Nephron progenitor cell (in vitro differentiated cells): Measurements from ENCODE around the gene LIPH.
A peak's percentile ranks its signal among the peaks of the same experiment; 100 is the strongest.
"Not testable (repeated sequence)": the region's sequence is repeated elsewhere in the genome, so short reads cannot be mapped to it uniquely, and the experiment has no call there.

Source experiments
- DNase-seq: peaks from one replicate; pipeline ENCODE4 v3.0.0; 2021
- H3K27ac Mint-ChIP-seq: 2 replicates; pipeline ENCODE4 v1.8.0; 2021; ENCODE audit warnings: mild to moderate bottlenecking, moderate library complexity, mixed read lengths
- H3K27me3 Mint-ChIP-seq: 2 replicates; pipeline ENCODE4 v1.8.0; 2021; ENCODE audit warnings: mild to moderate bottlenecking, low read depth, mixed read lengths; ENCODE audit not compliant: poor library complexity
- H3K36me3 Mint-ChIP-seq: 2 replicates; pipeline ENCODE4 v1.8.0; 2021; ENCODE audit warnings: low read depth, mixed read lengths
- H3K4me1 Mint-ChIP-seq: 2 replicates; pipeline ENCODE4 v1.8.0; 2021; ENCODE audit warnings: mixed read lengths
- H3K4me3 Mint-ChIP-seq: 2 replicates; pipeline ENCODE4 v1.8.0; 2021; ENCODE audit warnings: mild to moderate bottlenecking, moderate library complexity, mixed read lengths
- H3K9me3 Mint-ChIP-seq: 2 replicates; pipeline ENCODE4 v1.8.0; 2021; ENCODE audit warnings: mild to moderate bottlenecking, moderate library complexity, mixed read lengths
- CTCF ChIP-seq: fragments of 200-600 bp; sonication (generic); IDR thresholded peaks from 2 replicates; pipeline ENCODE4 v1.5.0; 2021; ENCODE audit warnings: antibody characterized with exemption

The LIPH gene

DNA sequence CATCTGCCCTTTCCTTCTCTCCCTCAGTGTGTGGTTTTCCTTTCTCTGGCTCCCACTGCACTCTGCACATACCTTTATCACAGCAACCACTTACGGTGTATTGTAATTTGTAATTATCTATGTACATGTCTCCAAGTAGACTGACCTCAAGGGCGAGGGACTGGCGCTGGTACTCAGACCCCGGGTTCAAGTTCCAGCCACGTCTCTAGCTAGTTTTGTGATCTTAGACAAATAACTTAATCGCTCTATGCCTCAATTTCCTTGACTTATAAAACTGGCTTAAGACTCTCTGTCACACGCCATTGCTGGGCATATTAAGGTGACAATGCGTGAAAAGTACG lies 33.1 kb upstream of the LIPH start:
- Mint-ChIP-seq H3K4me1 (peaks cover 28% of the 10 kb centered on the region), H3K4me3 (peak overlapping the region; percentile 90), H3K27me3 (peaks cover 40% of the 10 kb centered on the region), H3K9me3 (no peaks in the 10 kb centered on the region), H3K36me3 (no peaks in the 10 kb centered on the region), H3K27ac (peak overlapping the region; percentile 99)
- TF ChIP-seq CTCF: no peak
- no peak for DNase-seq

DNA sequence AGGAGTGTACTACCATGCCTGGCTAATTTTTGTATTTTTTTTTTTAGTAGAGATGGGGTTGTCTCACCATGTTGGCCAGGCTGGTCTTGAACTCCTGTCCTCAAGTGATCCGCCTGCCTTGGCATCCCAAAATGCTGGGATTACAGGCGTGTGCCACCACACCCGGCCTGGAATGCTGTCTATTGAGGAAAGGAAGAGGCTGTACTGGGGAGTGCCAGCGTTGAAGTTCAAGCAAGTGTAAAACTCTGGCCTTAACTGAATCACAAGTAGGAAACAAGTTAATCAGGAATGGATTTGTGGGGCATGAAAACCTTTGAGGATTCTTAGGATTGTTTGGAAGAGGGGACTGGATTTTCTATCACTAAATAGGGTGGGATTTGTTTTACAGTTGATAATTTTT lies 32.3 kb upstream of the LIPH start:
- Mint-ChIP-seq H3K9me3 (no peaks in the 10 kb centered on the region), H3K4me3 (peak overlapping the region; percentile 48), H3K27me3 (peaks cover 45% of the 10 kb centered on the region), H3K27ac (no peak overlapping the region), H3K4me1 (peaks cover 28% of the 10 kb centered on the region), H3K36me3 (no peaks in the 10 kb centered on the region)
- DNase-seq: no peak
- TF ChIP-seq CTCF: no peak

DNA sequence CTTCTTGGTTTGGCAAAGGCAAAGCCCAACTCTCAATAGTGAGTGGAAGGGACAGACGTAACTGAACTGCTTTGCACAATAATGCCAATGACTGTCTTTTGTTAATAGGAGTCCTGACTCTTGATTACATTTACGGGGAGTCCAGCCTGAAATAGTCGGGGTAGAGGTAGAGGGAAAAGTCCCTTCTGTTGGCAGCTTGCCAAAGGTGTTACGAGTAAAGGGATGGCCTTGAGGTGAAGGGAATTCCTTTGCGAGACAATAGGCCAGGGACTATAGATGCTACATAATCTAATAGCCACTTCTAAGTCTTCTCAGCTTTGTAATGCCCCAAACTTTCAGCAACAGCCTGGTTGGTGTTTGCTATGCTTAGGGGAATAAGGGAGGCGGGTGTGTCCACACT lies 31.5 kb upstream of the LIPH start:
- no peak for TF ChIP-seq CTCF
- Mint-ChIP-seq H3K27me3 (peaks cover 45% of the 10 kb centered on the region), H3K4me3 (no peak overlapping the region), H3K36me3 (no peaks in the 10 kb centered on the region), H3K27ac (no peak overlapping the region), H3K4me1 (peaks cover 28% of the 10 kb centered on the region), H3K9me3 (no peaks in the 10 kb centered on the region)
- no peak for DNase-seq

DNA sequence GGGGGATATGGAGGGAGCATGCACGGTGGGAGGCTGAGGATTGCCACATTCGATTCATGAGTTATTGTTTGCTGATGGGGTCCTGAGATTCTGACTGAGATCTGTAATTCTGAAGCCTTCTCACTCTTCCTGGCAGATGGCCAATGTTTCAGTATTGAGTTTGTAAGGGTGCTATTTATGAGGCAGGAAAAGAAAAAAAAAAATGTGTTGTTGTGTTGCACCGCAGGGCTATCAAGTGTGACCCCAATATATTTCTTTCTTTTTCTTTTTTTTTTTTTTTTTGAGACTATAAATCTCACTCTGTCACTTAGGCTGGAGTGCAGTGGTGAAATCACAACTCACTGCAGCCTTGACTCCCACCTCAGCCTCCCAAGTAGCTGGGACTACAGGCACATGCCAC lies 30.5 kb upstream of the LIPH start:
- no peak for DNase-seq
- H3K9me3 Mint-ChIP-seq: no peaks in the 10 kb centered on the region
- H3K36me3 Mint-ChIP-seq: no peaks in the 10 kb centered on the region
- no peak overlapping the region for H3K27ac Mint-ChIP-seq
- TF ChIP-seq CTCF: no peak
- H3K27me3 Mint-ChIP-seq: peaks cover 45% of the 10 kb centered on the region
- no peak overlapping the region for H3K4me3 Mint-ChIP-seq
- H3K4me1 Mint-ChIP-seq: peaks cover 20% of the 10 kb centered on the region

GRCh38 chr3:185582236-185582635 lies 29.8 kb upstream of the LIPH start:
- H3K27me3 Mint-ChIP-seq: peaks cover 45% of the 10 kb centered on the region
- no peak for DNase-seq
- no peak overlapping the region for H3K4me3 Mint-ChIP-seq
- peaks cover 20% of the 10 kb centered on the region for H3K4me1 Mint-ChIP-seq
- no peaks in the 10 kb centered on the region for H3K36me3 Mint-ChIP-seq
- no peaks in the 10 kb centered on the region for H3K9me3 Mint-ChIP-seq
- TF ChIP-seq CTCF: no peak
- H3K27ac Mint-ChIP-seq: no peak overlapping the region

DNA sequence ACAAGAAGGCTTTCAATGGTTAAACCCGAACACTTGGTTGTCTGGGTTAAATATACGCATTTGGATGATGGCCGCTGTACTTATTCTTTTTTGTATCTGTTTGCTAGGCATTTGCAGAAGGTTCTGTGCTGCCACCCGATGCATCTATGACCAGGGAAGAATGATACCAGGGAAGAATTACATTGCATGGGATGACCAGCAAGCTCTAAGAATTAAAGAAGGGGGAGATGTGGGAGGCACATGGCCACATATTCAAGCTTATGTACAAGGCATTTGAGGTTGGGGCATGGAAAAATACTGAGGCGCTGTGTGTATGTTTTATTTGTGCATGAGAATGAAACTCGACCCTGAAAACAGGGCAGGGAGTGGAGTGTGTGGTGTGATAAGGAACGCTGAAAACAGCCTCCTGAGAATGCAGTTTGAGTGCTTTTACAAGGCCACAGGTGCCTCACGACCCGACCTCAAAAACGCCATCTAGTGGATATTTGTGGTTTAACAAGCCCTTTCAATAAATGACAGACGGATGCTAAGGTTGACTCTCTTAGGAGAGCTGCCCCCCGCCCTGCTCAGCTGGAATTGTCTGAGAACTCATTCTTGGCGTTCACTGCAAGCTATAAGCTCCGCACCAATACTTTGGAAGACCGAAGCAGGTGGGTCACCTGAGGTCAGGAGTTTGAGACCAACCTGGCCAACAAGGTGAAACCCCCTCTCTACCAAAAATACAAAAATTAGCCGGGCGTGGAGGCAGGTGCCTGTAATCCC lies 22.9 kb upstream of the LIPH start:
- H3K4me3 Mint-ChIP-seq, H3K27me3 Mint-ChIP-seq, H3K27ac Mint-ChIP-seq, H3K36me3 Mint-ChIP-seq, H3K4me1 Mint-ChIP-seq: not testable (repeated sequence)
- peak; percentile 43 for DNase-seq
- TF ChIP-seq CTCF: peak; percentile 63
- peaks cover 24% of the 10 kb centered on the region for H3K9me3 Mint-ChIP-seq
